ENCODE results near the gene OOSP4A.

Gene OOSP4A

GRCh38 chr11:59938718-59939117 lies 25.1 kb upstream of the OOSP4A start:
- TF ChIP-seq, protein P1, sequence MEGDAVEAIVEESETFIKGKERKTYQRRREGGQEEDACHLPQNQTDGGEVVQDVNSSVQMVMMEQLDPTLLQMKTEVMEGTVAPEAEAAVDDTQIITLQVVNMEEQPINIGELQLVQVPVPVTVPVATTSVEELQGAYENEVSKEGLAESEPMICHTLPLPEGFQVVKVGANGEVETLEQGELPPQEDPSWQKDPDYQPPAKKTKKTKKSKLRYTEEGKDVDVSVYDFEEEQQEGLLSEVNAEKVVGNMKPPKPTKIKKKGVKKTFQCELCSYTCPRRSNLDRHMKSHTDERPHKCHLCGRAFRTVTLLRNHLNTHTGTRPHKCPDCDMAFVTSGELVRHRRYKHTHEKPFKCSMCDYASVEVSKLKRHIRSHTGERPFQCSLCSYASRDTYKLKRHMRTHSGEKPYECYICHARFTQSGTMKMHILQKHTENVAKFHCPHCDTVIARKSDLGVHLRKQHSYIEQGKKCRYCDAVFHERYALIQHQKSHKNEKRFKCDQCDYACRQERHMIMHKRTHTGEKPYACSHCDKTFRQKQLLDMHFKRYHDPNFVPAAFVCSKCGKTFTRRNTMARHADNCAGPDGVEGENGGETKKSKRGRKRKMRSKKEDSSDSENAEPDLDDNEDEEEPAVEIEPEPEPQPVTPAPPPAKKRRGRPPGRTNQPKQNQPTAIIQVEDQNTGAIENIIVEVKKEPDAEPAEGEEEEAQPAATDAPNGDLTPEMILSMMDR (IDR thresholded peaks at IDR 0.05; ENCODE audit: insufficient read depth, low read length, missing control alignments), result no peak
- H3K4me3 ChIP-seq (ENCODE audit: low read depth, low read length), result no peak overlapping the region
- POLR2A ChIA-PET, result no interaction called here
- DNase-seq (ENCODE audit: low read depth, low spot score), result no peak
- CTCF ChIA-PET, result no interaction called here

DNA sequence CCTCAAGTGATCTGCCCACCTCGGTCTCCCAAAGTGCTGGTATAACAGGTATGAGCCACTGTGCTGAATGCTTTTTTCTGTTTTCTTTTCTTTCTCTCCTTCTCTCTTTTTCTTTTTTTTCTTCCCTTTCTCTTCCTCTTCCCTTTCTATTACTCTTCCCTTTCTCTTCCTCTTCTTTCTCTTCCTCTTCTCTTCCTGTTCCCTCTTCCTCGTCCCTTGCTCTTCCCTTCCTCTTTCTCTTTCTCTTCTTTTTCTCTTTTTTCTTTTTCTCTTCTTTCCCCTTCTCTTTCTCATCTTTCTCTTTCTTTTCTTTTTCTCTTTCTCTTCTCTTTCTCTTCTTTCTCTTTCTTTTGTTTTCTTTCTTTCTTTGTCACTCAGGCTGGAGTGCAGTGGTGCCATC lies 24.4 kb upstream of the OOSP4A start:
- CTCF ChIA-PET, result no interaction called here
- TF ChIP-seq, protein P1 (IDR thresholded peaks at IDR 0.05; ENCODE audit: insufficient read depth, low read length, missing control alignments), result no peak
- POLR2A ChIA-PET, result no interaction called here
- DNase-seq (ENCODE audit: low read depth, low spot score), result no peak
- no peak overlapping the region for H3K4me3 ChIP-seq (ENCODE audit: low read depth, low read length)

DNA sequence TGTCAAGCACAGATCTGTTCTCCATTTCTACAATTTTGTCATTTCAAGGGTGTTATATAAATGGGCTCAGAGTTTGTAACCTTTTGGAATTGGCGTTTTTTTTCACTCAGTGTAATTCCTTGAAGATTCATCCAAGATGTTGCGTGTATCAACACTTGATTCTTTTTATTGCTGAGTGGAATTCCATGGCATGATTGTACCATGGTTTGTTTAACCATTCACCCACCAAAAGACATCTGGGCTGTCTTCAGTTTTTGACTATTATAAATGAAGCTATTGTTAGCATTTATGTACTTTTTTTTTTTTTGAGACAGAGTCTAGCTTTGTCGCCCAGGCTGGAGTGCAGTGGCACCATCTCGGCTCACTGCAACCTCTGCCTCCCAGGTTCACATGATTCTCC lies 22.7 kb upstream of the OOSP4A start:
- H3K4me3 ChIP-seq (ENCODE audit: low read depth, low read length), result no peak overlapping the region
- DNase-seq (ENCODE audit: low read depth, low spot score), result no peak
- ChIA-PET POLR2A (no interaction called here), CTCF (no interaction called here)
- TF ChIP-seq, protein P1 (IDR thresholded peaks at IDR 0.05; ENCODE audit: insufficient read depth, low read length, missing control alignments), result no peak

GRCh38 chr11:59943997-59944714 lies 19.7 kb upstream of the OOSP4A start:
- TF ChIP-seq, protein P1 (IDR thresholded peaks at IDR 0.05; ENCODE audit: insufficient read depth, low read length, missing control alignments), result no peak
- no peak for DNase-seq (ENCODE audit: low read depth, low spot score)
- H3K4me3 ChIP-seq (ENCODE audit: low read depth, low read length), result no peak overlapping the region
- ChIA-PET POLR2A (no interaction called here), CTCF (interaction anchor here (0.6 kb wide), 1 partner anchor 80 kb away, joined by 3 read pairs; no protein-coding TSS in a partner anchor)

DNA sequence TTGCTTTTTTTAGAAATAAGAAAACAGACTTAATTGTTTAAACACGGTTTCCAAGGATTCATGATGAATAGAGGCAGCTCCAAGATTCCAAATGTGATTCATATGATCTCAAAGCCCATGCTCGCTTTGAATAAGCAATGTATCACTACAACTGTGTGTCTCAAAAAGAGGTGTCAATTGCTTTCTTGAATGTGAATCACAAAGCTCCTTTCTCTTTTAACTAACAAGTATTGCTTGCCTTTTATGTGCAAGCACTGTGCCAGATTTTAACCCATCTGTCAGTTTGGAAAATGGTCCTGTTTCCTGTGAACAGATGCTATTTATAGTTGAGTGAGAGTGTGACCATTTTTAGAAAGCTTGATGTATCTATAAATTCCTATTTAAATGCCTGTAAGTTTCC lies 19.1 kb upstream of the OOSP4A start:
- ChIA-PET CTCF (no interaction called here), POLR2A (no interaction called here)
- H3K4me3 ChIP-seq (ENCODE audit: low read depth, low read length), result no peak overlapping the region
- no peak for DNase-seq (ENCODE audit: low read depth, low spot score)
- TF ChIP-seq, protein P1 (IDR thresholded peaks at IDR 0.05; ENCODE audit: insufficient read depth, low read length, missing control alignments), result no peak

GRCh38 chr11:59953463-59954218 lies 10.2 kb upstream of the OOSP4A start:
- TF ChIP-seq, protein P1 (IDR thresholded peaks at IDR 0.05; ENCODE audit: insufficient read depth, low read length, missing control alignments), result no peak
- ChIA-PET CTCF (no interaction called here), POLR2A (no interaction called here)
- no peak for DNase-seq (ENCODE audit: low read depth, low spot score)
- no peak overlapping the region for H3K4me3 ChIP-seq (ENCODE audit: low read depth, low read length)
